Stomach (tissue), 9 donors: Measurements from ENCODE around the gene PTCH2. TPM values are rescaled to one million over a fixed set of nuclear protein-coding genes. Genes with fewer than 3 reads are reported as not detected.
"Not testable (repeated sequence)": the region's sequence is repeated elsewhere in the genome, so short reads cannot be mapped to it uniquely, and the experiment has no call there.

Experiments
- DNase-seq, 2 donors: peaks; one replicate each; pipeline versions ENCODE4 v3.0.0 to v3.0.0-alpha.2; 2013 to 2019
- H3K27ac ChIP-seq, 5 donors: fragments of 200-600 bp in 4 of 5; sonication (generic) in 4 of 5; one replicate each; pipeline ENCODE4 v1.5.1; 2013 to 2019; ENCODE audit warnings: mild to moderate bottlenecking in 1 of 5, moderate library complexity in 1 of 5
- H3K27me3 ChIP-seq, 3 donors: fragments of 200-600 bp; sonication (generic); one replicate each; pipeline ENCODE4 v1.5.1; 2017 to 2019; ENCODE audit warnings: mixed run types in 1 of 3
- H3K36me3 ChIP-seq, 4 donors: fragments of 200-600 bp; sonication (generic); 1 replicate in 3 of 4; 2 replicates in 1 of 4; pipeline ENCODE4 v1.5.1; 2016 to 2019
- H3K4me1 ChIP-seq, 4 donors: fragments of 200-600 bp; sonication (generic); one replicate each; pipeline ENCODE4 v1.5.1; 2016 to 2019
- H3K4me3 ChIP-seq, 4 donors: fragments of 200-600 bp; sonication (generic) in 3 of 4; one replicate each; pipeline ENCODE4 v1.5.1; 2016 to 2019; ENCODE audit warnings: mild to moderate bottlenecking in 1 of 4
- H3K9me3 ChIP-seq, 4 donors: fragments of 200-600 bp; sonication (generic); one replicate each; pipeline ENCODE4 v1.5.1; 2016 to 2019
- CTCF ChIP-seq, 7 experiments: fragments of 450-650 bp in 4 of 7; fragments of 200-600 bp in 3 of 7; sonication (generic) in 3 of 7; IDR thresholded peaks; one replicate each; pipeline ENCODE4 v1.5.1; 2016 to 2019; ENCODE audit warnings: antibody characterized with exemption in 7 of 7, control low read depth in 2 of 7, mild to moderate bottlenecking in 1 of 7
- EP300 ChIP-seq: sonication (generic); formaldehyde crosslinking; IDR thresholded peaks from one replicate; pipeline ENCODE4 v1.6.1; 2017; ENCODE audit warnings: antibody characterized with exemption
- POLR2A ChIP-seq, 4 donors: fragments of 450-650 bp; IDR thresholded peaks; one replicate each; pipeline ENCODE4 v1.6.1; 2016; ENCODE audit warnings: antibody characterized with exemption in 4 of 4, control low read depth in 2 of 4, mild to moderate bottlenecking in 1 of 4, moderate library complexity in 1 of 4
- POLR2AphosphoS5 ChIP-seq, 3 donors: sonication (generic); formaldehyde crosslinking; IDR thresholded peaks; one replicate each; pipeline ENCODE4 v1.6.1; 2016; ENCODE audit warnings: antibody characterized with exemption in 3 of 3
- WGBS, 5 donors: extraction: QIAGEN DNeasy Blood & Tissue Kit in 3 of 5; methylation state at CpG; one replicate each; pipeline versions ENCODE4 v1.1.5 to v1.1.7; 2013 to 2018; 5-methylcytosine and 5-hydroxymethylcytosine counted together
- intact Hi-C: fragments of 100-400 bp; cut with DNase I; formaldehyde crosslinking; loops from one replicate; pipeline ENCODE4 v1.15.1; 2023; ENCODE audit warnings: low total_unique reads
- polyA plus RNA-seq, 3 donors: library from polyadenylated mRNA; stranded (reverse); fragments of 200-250 nt; gene quantifications; one replicate each; pipeline ENCODE4 v1.2.3, GENCODE V29; 2013
- total RNA-seq, 5 donors: library from RNA; depleted of rRNA; stranded (reverse); fragments of >200 nt; gene quantifications; one replicate each; pipeline versions ENCODE4 v1.1.0 to v1.2.3, GENCODE V29; 2014 to 2016
- donor health status: healthy with polysubstance abuse.
- donor health status: Bipolar disorder and iron deficiency.
- donor health status: healthy.

The PTCH2 gene
- total and polyA plus RNA-seq, 8 donors, result under 0.01 to 2.3 (median 0.40) TPM; not detected in 2

GRCh38 chr1:44819608-44820327 is 23.3 kb downstream of the PTCH2 start:
- peak overlapping the region; percentile 89 to 96 (median 91) for H3K27ac ChIP-seq
- H3K4me1 ChIP-seq, result peaks cover 15 to 35% (median 24%) of the 10 kb centered on the region in 4 donors
- H3K36me3 ChIP-seq, result no peaks in the 10 kb centered on the region
- no peak for TF ChIP-seq EP300
- TF ChIP-seq POLR2AphosphoS5 (IDR thresholded peaks at IDR 0.05), result peak; percentile 12 to 99 (median 97)
- TF ChIP-seq POLR2A (IDR thresholded peaks at IDR 0.05), result peak in 2 of 4 donors; percentile 81 to 96
- WGBS, 5 donors, result 0 to 7% (median 1%) methylated on average over 33 of the region's 33 CpGs
- peak; percentile 79 to 92 for DNase-seq
- H3K9me3 ChIP-seq, result no peaks in the 10 kb centered on the region
- H3K4me3 ChIP-seq, result peak overlapping the region; percentile 46 to 58 (median 51)
- intact Hi-C loops, result no loop called here
- H3K27me3 ChIP-seq, result no peaks in the 10 kb centered on the region

- Histone ChIP-seq H3K9me3 (no peaks in the 10 kb centered on the region), H3K36me3 (no peaks in the 10 kb centered on the region), H3K27me3 (no peaks in the 10 kb centered on the region), H3K4me3 (peak overlapping the region; percentile 46 to 58 (median 51)), H3K27ac (peak overlapping the region; percentile 89 to 96 (median 91)), H3K4me1 (peaks cover 15 to 40% (median 29%) of the 10 kb centered on the region in 4 donors)
- TF ChIP-seq POLR2A (IDR thresholded peaks at IDR 0.05), result no peak
- no peak for TF ChIP-seq EP300
- no peak for TF ChIP-seq CTCF (IDR thresholded peaks at IDR 0.05)
- no peak for TF ChIP-seq POLR2AphosphoS5 (IDR thresholded peaks at IDR 0.05)
- peak in 1 of 2 donors; percentile 55 for DNase-seq
- intact Hi-C loops, result no loop called here
- 0 to 4% (median 0%) methylated on average over 13 of the region's 13 CpGs for WGBS, 5 donors
Observed at GRCh38 chr1:44819196-44819607, 23.9 kb downstream of the PTCH2 start.

- H3K27me3 ChIP-seq, result no peaks in the 10 kb centered on the region
- H3K27ac ChIP-seq, result peak overlapping the region in 1 of 5 donors; percentile 96
- intact Hi-C loops, result no loop called here
- H3K9me3 ChIP-seq, result no peaks in the 10 kb centered on the region
- no peaks in the 10 kb centered on the region for H3K36me3 ChIP-seq
- peaks cover 21 to 50% (median 36%) of the 10 kb centered on the region in 4 donors for H3K4me1 ChIP-seq
- no peak overlapping the region for H3K4me3 ChIP-seq
- WGBS, 5 donors, result 93 to 96% (median 95%) methylated on average over 11 of the region's 11 CpGs
- no peak for DNase-seq
- TF ChIP-seq POLR2AphosphoS5 (IDR thresholded peaks at IDR 0.05), result no peak
- no peak for TF ChIP-seq POLR2A (IDR thresholded peaks at IDR 0.05)
- TF ChIP-seq CTCF (IDR thresholded peaks at IDR 0.05), result no peak
- no peak for TF ChIP-seq EP300
Observed at GRCh38 chr1:44817771-44818495, 25.1 kb downstream of the PTCH2 start.

- H3K9me3 ChIP-seq, result no peaks in the 10 kb centered on the region
- no peak overlapping the region for H3K4me3 ChIP-seq
- H3K36me3 ChIP-seq, result no peaks in the 10 kb centered on the region
- TF ChIP-seq CTCF (IDR thresholded peaks at IDR 0.05), result no peak
- TF ChIP-seq POLR2A (IDR thresholded peaks at IDR 0.05), result no peak
- no peak for TF ChIP-seq POLR2AphosphoS5 (IDR thresholded peaks at IDR 0.05)
- no peak for TF ChIP-seq EP300
- DNase-seq, result no peak
- intact Hi-C loops, result no loop called here
- H3K27me3 ChIP-seq, result no peaks in the 10 kb centered on the region
- H3K27ac ChIP-seq, result no peak overlapping the region
- WGBS, 5 donors, result 73 to 86% (median 77%) methylated on average over 2 of the region's 2 CpGs
- H3K4me1 ChIP-seq, result peaks cover 25 to 57% (median 42%) of the 10 kb centered on the region in 4 donors
Observed at GRCh38 chr1:44817307-44817706, 25.7 kb downstream of the PTCH2 start.

- H3K27ac ChIP-seq, H3K4me3 ChIP-seq, DNase-seq, H3K9me3 ChIP-seq, intact Hi-C loops, H3K36me3 ChIP-seq, H3K27me3 ChIP-seq: not testable (repeated sequence)
- WGBS, 5 donors, result 86 to 95% (median 92%) methylated on average over 9 of the region's 9 CpGs
- H3K4me1 ChIP-seq, result peaks cover 30 to 66% (median 49%) of the 10 kb centered on the region in 4 donors
Observed at GRCh38 chr1:44815926-44816325, 27.1 kb downstream of the PTCH2 start.
